ENCODE measurements around the gene PARP2.
"Not testable (repeated sequence)": the region's sequence is repeated elsewhere in the genome, so short reads cannot be mapped to it uniquely, and the experiment has no call there.

The PARP2 gene

GRCh38 chr14:20346713-20347112, 3.3 kb downstream of the PARP2 start:
- no peak for DNase-seq (ENCODE audit: low spot score)

- no peak for DNase-seq (ENCODE audit: low spot score)
These were observed 4.3 kb downstream of the PARP2 start for GRCh38 chr14:20347747-20348146.

- no peak for DNase-seq (ENCODE audit: low spot score)
These were observed 6.8 kb downstream of the PARP2 start for GRCh38 chr14:20350282-20350681.

- DNase-seq (ENCODE audit: low spot score) = no peak
These were observed 7.4 kb downstream of the PARP2 start for GRCh38 chr14:20350860-20351259.

- DNase-seq (ENCODE audit: low spot score) = no peak
These were observed 13.0 kb downstream of the PARP2 start for GRCh38 chr14:20356422-20356821.

- DNase-seq (ENCODE audit: low spot score) = not testable (repeated sequence)
These were observed 15.0 kb downstream of the PARP2 start for GRCh38 chr14:20358474-20358873.

GRCh38 chr14:20365928-20366327, 22.5 kb downstream of the PARP2 start:
- DNase-seq (ENCODE audit: low spot score) = no peak

- no peak for DNase-seq (ENCODE audit: low spot score)
These were observed 29.4 kb downstream of the PARP2 start for GRCh38 chr14:20372796-20373195.

GRCh38 chr14:20375471-20375870, 32.0 kb downstream of the PARP2 start:
- DNase-seq (ENCODE audit: low spot score) = no peak

GRCh38 chr14:20376071-20376588, 32.7 kb downstream of the PARP2 start:
- DNase-seq (ENCODE audit: low spot score) = no peak

GRCh38 chr14:20377171-20377570, 33.7 kb downstream of the PARP2 start:
- DNase-seq (ENCODE audit: low spot score) = no peak

- DNase-seq (ENCODE audit: low spot score) = no peak
These were observed 36.3 kb downstream of the PARP2 start for GRCh38 chr14:20379743-20380142.

GRCh38 chr14:20380681-20381080, 37.2 kb downstream of the PARP2 start:
- no peak for DNase-seq (ENCODE audit: low spot score)

- DNase-seq (ENCODE audit: low spot score) = no peak
These were observed 37.9 kb downstream of the PARP2 start for GRCh38 chr14:20381341-20381740.

GRCh38 chr14:20382526-20382925, 39.1 kb downstream of the PARP2 start:
- no peak for DNase-seq (ENCODE audit: low spot score)

GRCh38 chr14:20383032-20383431, 39.6 kb downstream of the PARP2 start:
- no peak for DNase-seq (ENCODE audit: low spot score)

GRCh38 chr14:20383636-20384035, 40.2 kb downstream of the PARP2 start:
- no peak for DNase-seq (ENCODE audit: low spot score)

- no peak for DNase-seq (ENCODE audit: low spot score)
These were observed 40.9 kb downstream of the PARP2 start for GRCh38 chr14:20384321-20384720.

GRCh38 chr14:20384886-20385285, 41.5 kb downstream of the PARP2 start:
- DNase-seq (ENCODE audit: low spot score) = no peak

- DNase-seq (ENCODE audit: low spot score) = no peak
These were observed 42.9 kb downstream of the PARP2 start for GRCh38 chr14:20386276-20386855.

- DNase-seq (ENCODE audit: low spot score) = no peak
These were observed 44.1 kb downstream of the PARP2 start for GRCh38 chr14:20387576-20387975.

- DNase-seq (ENCODE audit: low spot score) = no peak
These were observed 44.7 kb downstream of the PARP2 start for GRCh38 chr14:20388159-20388558.

GRCh38 chr14:20391505-20391904, 48.1 kb downstream of the PARP2 start:
- no peak for DNase-seq (ENCODE audit: low spot score)

GRCh38 chr14:20397511-20397910, 54.1 kb downstream of the PARP2 start:
- no peak for DNase-seq (ENCODE audit: low spot score)

GRCh38 chr14:20400589-20400964, 57.1 kb downstream of the PARP2 start:
- DNase-seq (ENCODE audit: low spot score) = no peak

Data from CD4-positive, alpha-beta T cell treated with Interleukin-2 at 100 ng/mL for 4 hours (primary cell).